ENCODE measurements around the gene BLID.

The BLID gene

GRCh38 chr11:122105044-122105758 is 10.8 kb downstream of the BLID start:
- H3K4me3 ChIP-seq (ENCODE audit: low read depth, low read length) = no peak overlapping the region
- no peak for TF ChIP-seq CTCF (IDR thresholded peaks at IDR 0.05; ENCODE audit: low read depth, low read length)

- H3K4me3 ChIP-seq (ENCODE audit: low read depth, low read length) = no peak overlapping the region
- no peak for TF ChIP-seq CTCF (IDR thresholded peaks at IDR 0.05; ENCODE audit: low read depth, low read length)
Observed at GRCh38 chr11:122104341-122104740, 11.7 kb downstream of the BLID start.

- no peak for TF ChIP-seq CTCF (IDR thresholded peaks at IDR 0.05; ENCODE audit: low read depth, low read length)
- H3K4me3 ChIP-seq (ENCODE audit: low read depth, low read length) = no peak overlapping the region
Observed at GRCh38 chr11:122103726-122104125, 12.3 kb downstream of the BLID start.

GRCh38 chr11:122103321-122103720 is 12.7 kb downstream of the BLID start:
- H3K4me3 ChIP-seq (ENCODE audit: low read depth, low read length) = peak overlapping the region; percentile 86; the same call in 1 of the 2 replicates
- no peak for TF ChIP-seq CTCF (IDR thresholded peaks at IDR 0.05; ENCODE audit: low read depth, low read length)

GRCh38 chr11:122102426-122102825 is 13.6 kb downstream of the BLID start:
- no peak for TF ChIP-seq CTCF (IDR thresholded peaks at IDR 0.05; ENCODE audit: low read depth, low read length)
- peak overlapping the region; percentile 86 for H3K4me3 ChIP-seq (ENCODE audit: low read depth, low read length)

GRCh38 chr11:122101625-122102291 is 14.3 kb downstream of the BLID start:
- peak; percentile 49 for TF ChIP-seq CTCF (IDR thresholded peaks at IDR 0.05; ENCODE audit: low read depth, low read length)
- H3K4me3 ChIP-seq (ENCODE audit: low read depth, low read length) = peak overlapping the region; percentile 86

- TF ChIP-seq CTCF (IDR thresholded peaks at IDR 0.05; ENCODE audit: low read depth, low read length) = no peak
- H3K4me3 ChIP-seq (ENCODE audit: low read depth, low read length) = peak overlapping the region; percentile 86
Observed at GRCh38 chr11:122100756-122101080, 15.3 kb downstream of the BLID start.

Measured in WI38 (cell line).